ENCODE data around the gene KDM3B. TPM values are rescaled to one million over a fixed set of nuclear protein-coding genes. Genes with fewer than 3 reads are reported as not detected.

The KDM3B gene
- total RNA-seq, 1 experiment from 2014 or later = 89.2 TPM

GRCh38 chr5:138418444-138418843, 66.0 kb downstream of the KDM3B start:
- no peak overlapping the region for H2BK12ac ChIP-seq (ENCODE audit: insufficient read length, low read depth, low read length)
- no peak overlapping the region for H2AFZ ChIP-seq (ENCODE audit: low read length)
- Mint-ChIP-seq H3K4me3 (no peak overlapping the region), H3K36me3 (ENCODE audit: insufficient read depth in 1 of 3, low read depth in 3 of 3) (peaks cover 26 to 74% (median 73%) of the 10 kb centered on the region in 3 experiments; a peak in 6 of 7 replicates), H3K27me3 (ENCODE audit: low read depth) (no peaks in the 10 kb centered on the region), H3K9me3 (no peaks in the 10 kb centered on the region), H3K4me1 (no peaks in the 10 kb centered on the region), H3K27ac (no peak overlapping the region)
- no peaks in the 10 kb centered on the region for H4K20me1 ChIP-seq (ENCODE audit: control insufficient read depth, insufficient read depth, insufficient read length)
- H3T11ph ChIP-seq (ENCODE audit: low read length) = no peak overlapping the region
- H2BK20ac ChIP-seq (ENCODE audit: low read depth, low read length, poor library complexity, severe bottlenecking) = no peak overlapping the region
- H3K27me3 ChIP-seq (ENCODE audit: insufficient read depth, low read length) = no peaks in the 10 kb centered on the region
- no peak overlapping the region for H3K9ac ChIP-seq (ENCODE audit: extremely low read depth, insufficient read length, low read length)
- no CpG with 5 or more reads among the region's 2 CpGs for WGBS (ENCODE audit: extremely low coverage, insufficient read length, low lambda C conversion rate)
- no peak overlapping the region for H4K5ac ChIP-seq (ENCODE audit: insufficient read length, low read depth, low read length)
- no peaks in the 10 kb centered on the region for H3K79me1 ChIP-seq (ENCODE audit: insufficient read depth, low read depth, low read length, poor library complexity, severe bottlenecking)
- no peak overlapping the region for H4K8ac ChIP-seq (replicated peaks; ENCODE audit: insufficient read length, low read depth, low read length)
- H3K4me1 ChIP-seq (ENCODE audit: insufficient read depth, low read length) = no peaks in the 10 kb centered on the region
- no peak overlapping the region for H3K14ac ChIP-seq (ENCODE audit: insufficient read depth, low read length)
- H2BK120ac ChIP-seq (ENCODE audit: low read depth, low read length, poor library complexity, severe bottlenecking) = no peak overlapping the region
- H3K27ac ChIP-seq (ENCODE audit: insufficient read length, low read depth, low read length) = no peak overlapping the region
- no peak overlapping the region for H3K56ac ChIP-seq (ENCODE audit: insufficient read length, low read depth, low read length)
- no peak overlapping the region for H4K91ac ChIP-seq (ENCODE audit: insufficient read length, low read depth, low read length)
- no peak overlapping the region for H3K23ac ChIP-seq (ENCODE audit: insufficient read length, low read depth, low read length)
- H3K4me2 ChIP-seq (ENCODE audit: insufficient read depth, insufficient read length, low read length) = no peak overlapping the region
- no peak for TF ChIP-seq CTCF (conservative IDR thresholded peaks at IDR 0.05)
- H3K23me2 ChIP-seq (ENCODE audit: insufficient read length, low read depth, low read length, poor library complexity, severe bottlenecking) = no peaks in the 10 kb centered on the region
- H3K79me2 ChIP-seq (ENCODE audit: insufficient read depth, low read length) = no peaks in the 10 kb centered on the region
- no peak overlapping the region for H2BK5ac ChIP-seq (ENCODE audit: insufficient read length, low read length)
- no peaks in the 10 kb centered on the region for H3K9me3 ChIP-seq (ENCODE audit: control insufficient read depth, low read depth, low read length)
- no peak overlapping the region for H2BK15ac ChIP-seq (ENCODE audit: low read depth, low read length)
- no peak overlapping the region for H2AK5ac ChIP-seq (ENCODE audit: insufficient read length, low read length)
- H3K18ac ChIP-seq (ENCODE audit: insufficient read length, low read depth, low read length) = no peak overlapping the region
- DNase-seq = no peak
- H3K4ac ChIP-seq (ENCODE audit: low read depth, low read length) = no peak overlapping the region
